Muscle of back (tissue), 11 donors: ENCODE measurements around the gene LRRC75A. TPM values are rescaled to one million over a fixed set of nuclear protein-coding genes. Genes with fewer than 3 reads are reported as not detected.
"Not testable (repeated sequence)": the region's sequence is repeated elsewhere in the genome, so short reads cannot be mapped to it uniquely, and the experiment has no call there.

ENCODE experiments used
- DNase-seq, 3 donors: peaks; one replicate each; pipeline versions ENCODE4 v3.0.0 to v3.0.0-alpha.2; 2013
- polyA plus RNA-seq, 10 donors: library from polyadenylated mRNA; unstranded; fragments of 120-200 nt; gene quantifications; one replicate each; pipeline ENCODE4 v1.2.1, GENCODE V29; 2013; ENCODE audit not compliant: insufficient read length in 10 of 10

Gene LRRC75A
- polyA plus RNA-seq, 10 donors: 5.8 to 9.3 (median 6.7) TPM

DNA sequence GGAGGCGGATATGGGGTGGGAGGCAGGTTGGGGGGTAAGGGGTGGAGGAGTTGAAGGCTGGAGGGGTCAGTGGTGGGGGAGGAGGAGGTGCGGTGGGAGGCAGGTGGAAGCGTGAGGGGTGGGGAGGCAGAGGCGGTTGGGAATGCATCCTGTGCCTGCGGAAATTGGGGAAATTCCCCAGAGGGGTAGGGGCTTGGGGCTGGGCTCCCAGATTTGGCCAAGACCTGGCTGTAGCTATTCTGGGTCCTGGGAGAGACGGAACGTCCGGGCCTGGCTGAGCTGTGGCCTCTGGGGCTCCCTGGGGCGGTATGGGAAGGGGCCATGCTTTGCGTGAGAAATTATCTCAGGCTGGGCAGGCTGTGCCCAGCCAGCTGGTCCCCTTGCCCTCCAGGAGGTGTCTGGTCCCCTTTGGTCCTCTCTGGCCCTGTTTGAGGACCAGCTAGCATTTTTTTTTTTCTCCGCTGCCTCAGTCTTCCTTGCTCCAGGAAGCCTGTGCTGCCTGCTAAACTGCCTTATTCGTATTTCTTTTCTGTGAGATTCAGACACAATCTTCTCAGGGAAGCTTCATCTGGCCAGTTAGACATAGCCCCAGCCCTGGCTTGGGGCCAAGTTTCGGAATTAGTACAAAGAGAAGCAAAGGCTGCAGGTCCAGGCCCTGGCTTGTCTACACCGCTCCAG, 83.9 kb downstream of the LRRC75A start:
- peak; percentile 41 to 79 (median 76) for DNase-seq

DNA sequence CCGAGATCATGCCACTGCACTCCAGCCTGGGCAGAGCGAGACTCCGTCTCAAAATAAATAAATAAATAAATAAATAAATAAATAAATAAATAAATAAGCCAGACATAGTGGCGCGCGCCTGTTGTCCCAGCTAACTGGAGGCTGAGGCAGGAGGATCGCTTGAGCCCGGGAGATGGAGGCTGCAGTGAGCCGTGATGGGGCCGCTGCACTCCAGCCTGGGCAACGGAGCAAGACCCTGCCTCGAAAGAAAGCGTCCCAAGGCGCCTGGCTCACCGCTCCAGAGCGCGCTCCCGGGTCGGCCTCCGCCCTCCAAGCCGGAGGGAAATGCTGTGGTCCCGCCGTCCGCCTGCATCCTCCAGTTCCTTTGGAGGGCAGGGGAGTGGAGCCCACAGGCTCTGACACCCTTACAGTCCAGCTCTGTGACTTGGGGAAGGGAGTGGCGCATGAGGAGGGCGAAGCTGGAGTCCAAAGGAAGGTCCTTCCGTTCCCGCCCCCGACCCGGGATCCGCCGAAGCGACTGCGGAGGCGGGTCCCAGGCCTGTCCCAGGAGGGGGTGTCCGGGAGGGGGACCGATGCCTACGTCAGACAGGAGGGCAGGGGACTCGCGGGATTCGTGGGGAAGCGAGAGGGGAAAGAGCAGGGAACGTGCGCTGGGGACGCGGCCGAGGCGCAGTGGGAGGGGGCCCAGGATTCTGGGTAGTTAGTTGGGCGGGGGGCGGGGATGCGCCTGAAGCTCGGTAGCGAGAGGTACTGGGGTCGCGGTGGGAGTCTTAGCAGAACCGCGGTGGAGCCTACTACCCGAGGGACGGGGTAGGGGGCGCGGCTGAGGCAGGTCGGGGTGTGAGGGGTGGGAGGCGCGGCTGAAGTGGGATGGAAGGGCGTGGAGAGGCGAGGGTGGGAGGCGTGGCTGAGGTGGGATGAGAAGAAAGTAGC, 85.0 kb downstream of the LRRC75A start:
- DNase-seq: peak in 1 of 3 donors; percentile 82

DNA sequence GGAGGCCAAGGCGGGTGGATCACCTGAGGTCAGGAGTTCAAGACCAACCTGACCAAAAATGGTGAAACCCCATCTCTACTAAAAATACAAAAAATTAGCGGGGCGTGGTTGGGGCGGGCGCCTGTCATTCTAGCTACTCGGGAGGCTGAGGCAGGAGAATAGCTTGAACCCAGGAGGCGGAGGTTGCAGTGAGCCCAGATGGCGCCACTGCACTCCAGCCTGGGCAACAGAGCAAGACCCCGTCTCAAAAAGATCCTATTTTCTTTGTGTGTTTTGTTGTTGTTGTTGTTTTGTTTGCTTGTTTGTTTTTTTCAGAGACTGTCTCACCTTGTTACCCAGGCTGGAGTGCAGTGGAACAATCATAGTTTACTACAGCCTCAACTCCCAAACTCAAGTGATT, 88.1 kb downstream of the LRRC75A start:
- not testable (repeated sequence) for DNase-seq

DNA sequence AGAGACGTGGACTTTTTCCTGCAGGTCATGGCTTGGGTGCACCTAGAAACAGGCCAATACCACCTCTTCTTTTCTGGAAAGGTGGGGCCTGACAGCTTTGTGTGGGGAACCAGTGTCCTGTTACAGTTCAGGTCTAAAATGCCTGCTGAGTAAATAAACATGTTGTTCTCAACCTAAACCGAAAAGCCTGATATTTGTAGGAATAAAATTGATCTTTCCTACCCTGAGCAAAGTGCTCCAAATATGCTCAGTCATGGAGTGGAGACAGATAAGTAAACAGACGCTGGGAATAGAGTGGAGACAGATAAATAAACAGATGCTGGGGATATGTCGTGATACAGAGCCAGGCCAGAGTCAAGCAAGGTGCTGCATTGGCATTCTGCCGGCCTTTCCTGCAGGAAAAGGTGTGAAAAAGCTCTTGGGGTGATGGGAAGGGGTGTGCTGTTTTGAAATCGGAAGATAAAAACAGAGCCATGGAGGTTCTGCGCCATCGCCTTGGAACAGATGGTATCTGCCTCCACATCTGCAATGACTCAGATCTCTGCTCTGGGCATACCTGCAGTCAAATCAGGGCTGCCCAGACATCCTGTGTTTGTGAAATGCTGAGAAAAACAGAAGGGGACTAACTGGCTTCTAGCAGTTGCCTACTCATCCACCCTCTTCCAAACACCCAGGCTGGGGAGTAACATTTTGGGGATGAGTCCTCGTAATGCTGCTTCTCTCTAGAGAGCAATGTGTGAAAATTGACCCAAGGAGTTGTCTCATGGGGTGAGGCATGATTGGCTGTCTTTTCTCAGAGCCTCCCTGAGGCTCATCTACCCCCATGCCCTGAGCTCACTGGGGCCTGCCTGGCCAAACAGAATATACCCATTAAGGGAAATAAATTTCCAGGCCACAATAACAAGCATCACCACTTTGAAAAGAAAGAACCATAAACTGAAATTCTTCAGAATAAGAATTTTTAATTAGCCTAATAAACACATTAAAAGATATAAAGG, 93.4 kb downstream of the LRRC75A start:
- no peak for DNase-seq

DNA sequence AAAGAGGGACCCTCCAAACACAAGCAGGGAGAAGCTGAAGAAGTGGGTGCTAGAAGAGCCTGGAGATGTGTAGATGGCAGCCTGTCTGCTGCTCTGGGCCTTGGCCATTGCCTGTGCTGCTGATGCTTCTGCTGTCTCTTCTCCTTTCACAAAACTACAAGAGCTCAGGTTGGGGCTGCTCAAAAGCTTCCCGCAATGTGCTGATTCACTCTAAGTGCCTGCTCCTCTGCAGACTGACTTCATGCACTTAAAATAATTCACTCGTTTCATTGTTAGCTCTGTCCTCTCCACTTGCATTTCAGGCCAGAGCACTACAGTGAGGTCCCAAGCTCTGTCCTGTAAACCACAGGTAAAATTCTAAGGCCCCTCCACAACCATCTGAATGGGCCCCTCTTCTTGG, 95.3 kb downstream of the LRRC75A start:
- DNase-seq: not testable (repeated sequence)

DNA sequence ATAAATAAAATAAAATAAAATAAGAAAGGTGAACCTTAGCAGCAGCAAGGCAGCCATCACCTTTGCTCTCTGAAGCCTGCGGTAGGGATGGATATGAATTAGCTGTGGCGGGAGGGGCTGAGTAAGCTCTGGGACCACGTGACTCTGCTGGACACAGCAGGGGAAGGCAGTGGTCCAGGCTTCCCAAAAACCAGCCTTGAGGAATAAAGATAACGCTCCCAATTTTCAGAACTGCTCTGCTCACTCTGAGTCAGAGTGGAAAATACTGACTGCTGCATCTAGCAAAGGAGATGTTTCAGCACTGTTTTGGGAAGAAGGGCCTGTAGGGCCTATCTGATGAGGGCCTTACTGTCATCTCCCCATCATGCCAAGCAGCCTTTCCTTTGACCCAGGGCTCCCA, 96.1 kb downstream of the LRRC75A start:
- DNase-seq: not testable (repeated sequence)

DNA sequence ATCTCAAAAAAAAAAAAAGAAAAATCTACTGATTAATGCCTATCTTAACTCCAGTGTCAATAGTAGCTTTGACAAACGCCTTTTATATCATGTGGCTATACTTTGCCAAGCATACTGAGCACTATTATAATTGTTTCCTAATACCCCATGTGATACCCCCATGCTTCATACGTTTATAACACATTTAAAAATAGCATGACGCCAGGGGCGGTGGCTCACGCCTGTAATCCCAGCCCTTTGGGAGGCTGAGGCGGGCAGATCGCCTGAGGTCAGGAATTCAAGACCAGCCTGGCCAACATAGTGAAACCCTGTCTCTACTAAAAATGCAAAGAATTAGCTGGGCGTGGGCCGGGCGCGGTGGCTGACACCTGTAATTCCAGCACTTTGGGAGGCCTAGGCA, 99.5 kb downstream of the LRRC75A start:
- not testable (repeated sequence) for DNase-seq

Other genes with a start within 250 kb of the LRRC75A start
- gene CENPV, start 138.7 kb downstream of the LRRC75A start, polyA plus RNA-seq: 10 to 100 TPM; 30.1 to 43.9 (median 35.4) TPM
- gene UBB, start 111.1 kb downstream of the LRRC75A start, polyA plus RNA-seq: 1,000 to 10,000 TPM; 1,268 to 1,908 (median 1,503) TPM
- gene TRPV2, start 76.6 kb downstream of the LRRC75A start, polyA plus RNA-seq: 1 to 10 TPM; 3.9 to 7.2 (median 5.8) TPM
- 1 to 10 TPM; 4.4 to 6.6 (median 5.7) TPM for gene ZNF287, start 77.0 kb upstream of the LRRC75A start, polyA plus RNA-seq
- gene ZNF624, start 161.7 kb upstream of the LRRC75A start, polyA plus RNA-seq: 1 to 10 TPM; 5.8 to 9.4 (median 7.3) TPM
- gene CCDC144A, start 198.0 kb upstream of the LRRC75A start, polyA plus RNA-seq: 1 to 10 TPM in 6 of 10 donors, under 1 TPM in 4; 0.54 to 5.6 (median 2.6) TPM